Ishikawa (cell line): ENCODE results near the gene NHS.

ENCODE experiments used
- CEBPB ChIP-seq: IDR thresholded peaks from 2 replicates; pipeline ENCODE4 v1.6.1; 2012
- EP300 ChIP-seq: IDR thresholded peaks from 2 replicates; pipeline ENCODE4 v1.6.1; 2012; ENCODE audit warnings: borderline replicate concordance
- FOXM1 ChIP-seq: IDR thresholded peaks from 2 replicates; pipeline ENCODE4 v1.6.1; 2012; ENCODE audit warnings: low read depth, borderline replicate concordance
- NFIC ChIP-seq: IDR thresholded peaks from 2 replicates; pipeline ENCODE4 v1.6.1; 2012
- RAD21 ChIP-seq: IDR thresholded peaks from 2 replicates; pipeline ENCODE4 v1.6.1; 2012; ENCODE audit warnings: low read depth
- TCF12 ChIP-seq: IDR thresholded peaks from 2 replicates; pipeline ENCODE4 v1.6.1; 2012; ENCODE audit warnings: low read depth
- TF ChIP-seq, protein P1 (sequence below): IDR thresholded peaks from 2 replicates; pipeline ENCODE4 v1.6.1; 2012; ENCODE audit warnings: low read depth, mild to moderate bottlenecking
- TF ChIP-seq, protein P2 (sequence below): IDR thresholded peaks from 2 replicates; pipeline ENCODE4 v1.6.1; 2012
- TF ChIP-seq, protein P3 (sequence below): IDR thresholded peaks from 2 replicates; pipeline ENCODE4 v1.6.1; 2012

DNA sequence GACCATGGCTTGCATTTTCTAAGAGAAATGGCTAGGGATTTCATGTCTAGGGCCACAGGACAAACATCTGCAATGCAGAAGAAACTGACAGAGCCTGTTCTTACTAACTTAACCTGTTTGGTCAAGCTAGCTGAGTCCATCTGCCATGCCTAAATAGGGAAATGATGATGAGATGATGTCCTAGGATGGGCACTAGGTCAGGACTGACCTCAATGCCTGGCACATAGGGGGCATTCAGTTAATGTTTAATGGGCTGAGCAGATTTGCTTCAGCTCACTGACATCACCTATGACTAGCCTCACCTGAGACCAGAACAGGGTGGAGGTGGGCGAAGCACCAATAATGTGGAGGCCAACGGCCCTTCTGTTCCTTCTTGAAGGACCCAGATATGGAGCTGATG lies 188.1 kb downstream of the NHS start:
- TF ChIP-seq TCF12: no peak
- TF ChIP-seq, protein P1, sequence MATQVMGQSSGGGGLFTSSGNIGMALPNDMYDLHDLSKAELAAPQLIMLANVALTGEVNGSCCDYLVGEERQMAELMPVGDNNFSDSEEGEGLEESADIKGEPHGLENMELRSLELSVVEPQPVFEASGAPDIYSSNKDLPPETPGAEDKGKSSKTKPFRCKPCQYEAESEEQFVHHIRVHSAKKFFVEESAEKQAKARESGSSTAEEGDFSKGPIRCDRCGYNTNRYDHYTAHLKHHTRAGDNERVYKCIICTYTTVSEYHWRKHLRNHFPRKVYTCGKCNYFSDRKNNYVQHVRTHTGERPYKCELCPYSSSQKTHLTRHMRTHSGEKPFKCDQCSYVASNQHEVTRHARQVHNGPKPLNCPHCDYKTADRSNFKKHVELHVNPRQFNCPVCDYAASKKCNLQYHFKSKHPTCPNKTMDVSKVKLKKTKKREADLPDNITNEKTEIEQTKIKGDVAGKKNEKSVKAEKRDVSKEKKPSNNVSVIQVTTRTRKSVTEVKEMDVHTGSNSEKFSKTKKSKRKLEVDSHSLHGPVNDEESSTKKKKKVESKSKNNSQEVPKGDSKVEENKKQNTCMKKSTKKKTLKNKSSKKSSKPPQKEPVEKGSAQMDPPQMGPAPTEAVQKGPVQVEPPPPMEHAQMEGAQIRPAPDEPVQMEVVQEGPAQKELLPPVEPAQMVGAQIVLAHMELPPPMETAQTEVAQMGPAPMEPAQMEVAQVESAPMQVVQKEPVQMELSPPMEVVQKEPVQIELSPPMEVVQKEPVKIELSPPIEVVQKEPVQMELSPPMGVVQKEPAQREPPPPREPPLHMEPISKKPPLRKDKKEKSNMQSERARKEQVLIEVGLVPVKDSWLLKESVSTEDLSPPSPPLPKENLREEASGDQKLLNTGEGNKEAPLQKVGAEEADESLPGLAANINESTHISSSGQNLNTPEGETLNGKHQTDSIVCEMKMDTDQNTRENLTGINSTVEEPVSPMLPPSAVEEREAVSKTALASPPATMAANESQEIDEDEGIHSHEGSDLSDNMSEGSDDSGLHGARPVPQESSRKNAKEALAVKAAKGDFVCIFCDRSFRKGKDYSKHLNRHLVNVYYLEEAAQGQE: no peak
- TF ChIP-seq, protein P2, sequence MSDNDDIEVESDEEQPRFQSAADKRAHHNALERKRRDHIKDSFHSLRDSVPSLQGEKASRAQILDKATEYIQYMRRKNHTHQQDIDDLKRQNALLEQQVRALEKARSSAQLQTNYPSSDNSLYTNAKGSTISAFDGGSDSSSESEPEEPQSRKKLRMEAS: no peak
- TF ChIP-seq EP300: no peak
- TF ChIP-seq FOXM1: no peak
- no peak for TF ChIP-seq RAD21
- TF ChIP-seq CEBPB: no peak
- TF ChIP-seq, protein P3, sequence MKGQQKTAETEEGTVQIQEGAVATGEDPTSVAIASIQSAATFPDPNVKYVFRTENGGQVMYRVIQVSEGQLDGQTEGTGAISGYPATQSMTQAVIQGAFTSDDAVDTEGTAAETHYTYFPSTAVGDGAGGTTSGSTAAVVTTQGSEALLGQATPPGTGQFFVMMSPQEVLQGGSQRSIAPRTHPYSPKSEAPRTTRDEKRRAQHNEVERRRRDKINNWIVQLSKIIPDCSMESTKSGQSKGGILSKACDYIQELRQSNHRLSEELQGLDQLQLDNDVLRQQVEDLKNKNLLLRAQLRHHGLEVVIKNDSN: no peak
- no peak for TF ChIP-seq NFIC
